Activated CD4-positive, alpha-beta T cell treated with anti-CD3 and anti-CD28 coated beads, Interleukin-2, Interleukin-4, amounts not matched to agents 100 ng/mL and 50 ng/mL, durations not matched to agents 16 hours and 8 hours (primary cell): ENCODE data around the gene TMEM271.

Source experiments
- DNase-seq: peaks from one replicate; pipeline ENCODE4 v3.0.0-alpha.2; 2020; ENCODE audit warnings: low spot score

Gene TMEM271

GRCh38 chr4:576245-576821 is at the start of gene TMEM271:
TMEM271 (minus strand) TSS chr4:576295; CDS start chr4:576062, 233 bp downstream.
- no peak for DNase-seq

- no peak for DNase-seq
Observed at GRCh38 chr4:625631-626161, 49.6 kb upstream of the TMEM271 start.

GRCh38 chr4:624705-625590 is 48.9 kb upstream of the TMEM271 start, which contains the start of gene PDE6B:
PDE6B (plus strand) TSS chr4:625573; CDS start chr4:625627, 54 bp downstream.
- no peak for DNase-seq

- DNase-seq: no peak
Observed at GRCh38 chr4:623914-624566, 47.9 kb upstream of the TMEM271 start.

- DNase-seq: no peak
Observed at GRCh38 chr4:622996-623913, 47.2 kb upstream of the TMEM271 start.

GRCh38 chr4:622071-622995 is 46.2 kb upstream of the TMEM271 start:
- DNase-seq: no peak

GRCh38 chr4:621296-622070 is 45.4 kb upstream of the TMEM271 start:
- no peak for DNase-seq

- DNase-seq: no peak
Observed at GRCh38 chr4:620851-621261, 44.8 kb upstream of the TMEM271 start.

- no peak for DNase-seq
Observed at GRCh38 chr4:620201-620600, 44.1 kb upstream of the TMEM271 start.

GRCh38 chr4:617644-618641 is 41.8 kb upstream of the TMEM271 start:
- no peak for DNase-seq

GRCh38 chr4:616911-617643 is 41.0 kb upstream of the TMEM271 start:
- DNase-seq: no peak

- no peak for DNase-seq
Observed at GRCh38 chr4:616091-616490, 40.0 kb upstream of the TMEM271 start.

GRCh38 chr4:613126-613525 is 37.0 kb upstream of the TMEM271 start:
- no peak for DNase-seq

- DNase-seq: no peak
Observed at GRCh38 chr4:612749-613125, 36.6 kb upstream of the TMEM271 start.

- no peak for DNase-seq
Observed at GRCh38 chr4:612052-612748, 36.1 kb upstream of the TMEM271 start.

GRCh38 chr4:610411-611261 is 34.5 kb upstream of the TMEM271 start:
- DNase-seq: no peak
